GM20431 (cell line): Measurements from ENCODE around the gene C5AR1.
"Not testable (repeated sequence)": the region's sequence is repeated elsewhere in the genome, so short reads cannot be mapped to it uniquely, and the experiment has no call there.

Experiments
- in situ Hi-C: fragments of 300-500 bp; cut with MseI, MboI; formaldehyde crosslinking; loops from one replicate; pipeline ENCODE4 v1.15.0; 2020; ENCODE audit warnings: low sequenced_read_pairs; ENCODE audit not compliant: unreplicated experiment

Gene C5AR1

GRCh38 chr19:47309608-47310007 is at the start of gene C5AR1:
C5AR1 (plus strand) TSS chr19:47309861; CDS start chr19:47309896, 35 bp downstream.
- in situ Hi-C loops = no loop called here

GRCh38 chr19:47260476-47260875 is 49.2 kb upstream of the C5AR1 start:
- in situ Hi-C loops = no loop called here

DNA sequence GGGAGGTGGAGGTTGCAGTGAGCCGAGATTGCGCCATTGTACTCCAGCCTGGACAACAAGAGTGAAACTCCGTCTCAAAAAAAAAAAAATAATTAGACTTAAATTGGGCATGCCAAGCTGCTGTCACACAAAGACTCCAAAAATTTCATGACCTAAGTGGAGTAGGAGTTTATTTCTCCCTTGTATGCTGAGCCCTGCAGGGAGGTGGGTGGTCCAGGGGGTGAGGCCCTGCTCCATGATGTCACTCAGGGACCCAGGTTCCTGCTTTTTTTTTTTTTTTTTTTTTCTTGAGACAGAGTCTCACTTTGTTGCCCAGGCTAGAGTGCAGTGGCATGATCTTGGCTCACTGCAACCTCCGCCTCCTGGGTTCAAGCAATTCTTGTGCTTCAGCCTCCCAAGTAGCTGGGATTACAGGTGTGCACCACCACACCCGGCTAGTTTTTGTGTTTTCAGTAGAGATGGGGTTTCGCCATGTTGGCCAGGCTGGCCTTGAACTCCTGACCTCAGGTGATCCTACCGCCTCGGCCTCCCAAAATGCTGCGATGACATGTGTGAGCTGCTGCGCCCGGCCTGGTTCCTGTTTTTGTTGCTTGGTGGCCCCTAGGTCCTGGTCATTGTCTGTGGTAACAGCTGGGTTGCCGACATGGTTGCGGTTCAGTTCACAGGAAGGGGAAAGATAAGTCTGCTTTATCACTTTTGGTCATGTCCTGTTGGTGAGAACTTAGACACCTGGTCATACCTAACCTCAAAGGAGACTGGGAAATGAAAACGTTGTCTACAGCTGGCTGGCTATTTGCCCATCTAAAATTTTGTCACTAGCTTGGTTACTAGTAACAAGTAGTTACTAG is 47.5 kb upstream of the C5AR1 start:
- in situ Hi-C loops = not testable (repeated sequence)

GRCh38 chr19:47264629-47265028 is 45.0 kb upstream of the C5AR1 start:
- in situ Hi-C loops = no loop called here

DNA sequence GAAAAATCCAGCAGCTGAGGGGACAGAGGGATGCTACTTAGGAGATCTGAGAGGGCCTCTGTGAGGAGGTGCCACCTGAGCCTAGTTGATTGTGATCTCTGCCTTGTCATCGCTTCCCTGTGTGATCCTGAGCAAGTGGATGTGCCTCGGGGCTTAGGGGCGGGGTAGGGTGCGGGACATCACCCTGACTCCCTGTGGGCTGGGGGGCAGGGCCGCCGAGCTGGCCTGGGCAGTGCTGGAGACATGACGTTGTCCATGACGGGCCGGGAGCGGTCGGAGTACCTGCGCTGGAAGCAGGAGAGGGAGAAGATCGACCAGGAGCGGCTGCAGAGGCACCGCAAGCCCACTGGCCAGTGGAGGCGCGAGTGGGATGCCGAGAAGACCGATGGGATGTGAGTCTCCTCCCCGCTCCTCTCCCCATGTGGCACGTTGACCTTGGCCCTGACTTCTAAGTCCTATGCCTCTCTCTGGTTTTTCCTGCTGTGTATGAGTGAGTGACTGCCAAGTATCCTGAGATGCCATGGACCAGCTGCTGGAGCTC is 43.2 kb upstream of the C5AR1 start:
- in situ Hi-C loops = no loop called here

DNA sequence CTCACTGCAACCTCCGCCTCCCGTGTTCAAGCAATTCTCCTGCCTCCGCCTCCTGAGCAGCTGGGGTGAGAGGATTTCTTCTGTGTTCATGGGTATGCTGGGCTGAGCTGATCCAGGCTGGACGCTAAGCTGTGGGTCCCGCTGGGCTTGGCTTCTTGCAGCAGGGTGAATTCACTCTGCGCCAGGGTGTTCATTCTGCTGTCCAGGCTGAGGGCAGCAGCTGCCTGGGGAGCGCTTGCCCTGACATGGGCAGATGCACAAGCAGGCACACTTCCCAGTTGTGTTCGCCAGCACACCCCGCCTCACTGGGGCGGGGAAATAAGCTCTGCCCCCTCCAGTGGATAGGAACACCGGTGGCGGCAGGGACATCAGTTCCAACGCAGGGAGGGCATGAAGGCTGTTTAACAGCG is 42.3 kb upstream of the C5AR1 start:
- in situ Hi-C loops = no loop called here

- in situ Hi-C loops = no loop called here
Measured at GRCh38 chr19:47268028-47268427, 41.6 kb upstream of the C5AR1 start.

- in situ Hi-C loops = no loop called here
Measured at GRCh38 chr19:47269596-47269995, 40.1 kb upstream of the C5AR1 start.

DNA sequence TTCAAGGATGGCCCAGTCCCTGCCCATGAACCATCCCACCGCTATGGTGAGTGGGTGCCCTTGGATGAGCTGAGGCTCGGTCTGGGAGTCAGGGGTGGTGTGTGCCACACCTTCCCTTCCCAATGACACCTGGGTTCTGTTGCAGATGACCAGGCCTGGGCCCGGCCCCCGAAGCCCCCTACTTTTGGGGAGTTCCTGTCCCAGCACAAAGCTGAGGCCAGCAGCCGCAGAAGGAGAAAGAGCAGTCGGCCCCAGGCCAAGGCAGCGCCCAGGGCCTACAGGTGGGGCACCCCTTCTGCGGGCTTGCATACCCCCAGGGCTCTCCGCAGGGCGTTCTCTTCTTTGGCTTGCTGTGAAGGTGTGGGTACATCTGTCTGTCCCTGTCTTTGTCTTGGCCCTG is 39.3 kb upstream of the C5AR1 start:
- in situ Hi-C loops = no loop called here

- in situ Hi-C loops = no loop called here
Measured at GRCh38 chr19:47271949-47272348, 37.7 kb upstream of the C5AR1 start.

DNA sequence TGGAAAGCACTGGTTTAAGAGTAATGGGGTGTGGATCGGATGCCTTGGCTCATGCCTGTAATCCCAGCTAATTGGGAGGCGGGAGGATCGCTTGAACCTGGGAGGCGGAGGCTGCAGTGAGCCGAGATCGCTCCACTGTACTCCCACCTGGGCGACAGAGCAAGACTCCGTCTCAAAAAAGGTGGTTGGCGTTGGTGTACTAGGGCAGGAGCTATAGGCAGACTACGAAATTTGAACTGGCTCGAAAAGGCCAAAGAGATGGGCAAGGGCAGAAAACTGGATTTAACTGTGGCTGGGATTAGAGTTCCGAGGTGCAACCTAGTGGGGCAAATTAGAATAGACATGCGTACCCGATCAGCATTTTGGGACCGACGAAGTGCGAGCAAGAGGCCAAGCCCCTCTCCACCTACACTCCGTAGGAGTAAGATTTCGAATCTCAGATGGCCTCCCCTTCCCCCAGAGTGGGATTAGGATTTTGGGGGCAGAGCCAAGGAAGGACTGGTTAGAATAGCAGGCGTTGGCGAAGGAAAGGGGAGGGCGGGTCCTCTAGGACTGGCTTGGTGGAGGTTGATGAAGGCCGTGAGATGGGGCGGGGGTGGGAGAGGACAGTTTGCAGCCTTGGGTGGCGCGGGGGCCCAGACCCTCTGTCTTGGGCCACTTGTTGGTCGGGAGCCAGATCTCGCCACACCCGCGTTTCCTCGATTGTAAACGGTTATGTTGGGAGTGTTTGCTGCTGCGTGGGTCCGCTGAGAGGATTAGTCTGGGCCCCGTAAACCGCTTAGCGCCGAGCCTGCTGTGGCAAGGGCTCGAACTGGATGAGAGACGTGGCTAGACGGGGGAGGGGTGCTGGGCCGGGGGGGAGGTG is 37.0 kb upstream of the C5AR1 start:
- in situ Hi-C loops = no loop called here

- in situ Hi-C loops = no loop called here
Measured at GRCh38 chr19:47273313-47274070, 36.2 kb upstream of the C5AR1 start.

DNA sequence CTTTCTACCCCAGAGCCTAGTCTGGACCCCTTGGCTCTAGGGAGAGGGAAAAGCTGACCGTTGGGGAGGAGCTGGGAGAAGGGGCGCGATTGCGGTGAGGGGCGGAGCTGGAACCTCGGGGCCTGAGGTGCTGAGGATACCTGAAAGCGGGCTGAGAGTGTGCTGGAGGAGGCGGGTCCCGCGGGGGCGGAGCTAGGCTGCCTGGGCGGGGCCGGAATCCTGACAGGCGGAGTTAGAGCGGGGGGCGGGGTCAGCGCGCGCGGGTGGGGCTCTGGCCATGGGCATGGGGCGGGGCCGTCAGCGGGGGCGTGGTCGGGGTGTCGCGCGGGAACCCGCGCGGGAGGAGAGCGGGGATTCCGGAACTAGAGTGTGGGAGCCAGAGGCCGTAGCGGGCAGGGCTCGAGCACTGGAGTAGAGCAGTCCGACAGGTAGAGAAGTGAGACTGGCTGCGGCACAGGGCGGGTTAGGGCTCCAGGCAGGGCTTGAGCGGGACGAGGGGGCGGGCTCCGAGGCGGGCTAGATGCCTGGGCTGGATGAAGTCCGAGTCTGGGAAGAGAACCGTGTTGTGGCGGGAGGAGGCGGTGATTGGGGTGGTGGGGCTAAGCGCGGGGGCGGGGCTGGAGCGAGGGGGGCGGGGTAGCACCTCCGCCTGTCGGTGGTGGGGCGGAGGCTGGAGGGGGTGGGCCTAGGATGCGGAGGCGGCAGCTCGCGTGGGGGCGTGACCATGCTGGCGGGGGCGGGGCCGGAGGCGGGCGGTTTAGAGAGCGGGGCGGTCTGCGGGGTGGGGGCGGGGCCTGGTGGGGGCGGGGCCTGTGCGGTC is 35.4 kb upstream of the C5AR1 start, which contains the start of gene INAFM1:
Gene INAFM1, plus strand, starts transcription at position 815 of the 820 bp plus-strand sequence. CDS start 35 bp downstream, outside the sequence.
- in situ Hi-C loops = no loop called here

GRCh38 chr19:47274891-47275761 is 34.5 kb upstream of the C5AR1 start:
- in situ Hi-C loops = loop anchor here (25.0 kb wide), 2 partner anchors 112 to 437 kb away; partner anchors contain the start of gene EHD2

DNA sequence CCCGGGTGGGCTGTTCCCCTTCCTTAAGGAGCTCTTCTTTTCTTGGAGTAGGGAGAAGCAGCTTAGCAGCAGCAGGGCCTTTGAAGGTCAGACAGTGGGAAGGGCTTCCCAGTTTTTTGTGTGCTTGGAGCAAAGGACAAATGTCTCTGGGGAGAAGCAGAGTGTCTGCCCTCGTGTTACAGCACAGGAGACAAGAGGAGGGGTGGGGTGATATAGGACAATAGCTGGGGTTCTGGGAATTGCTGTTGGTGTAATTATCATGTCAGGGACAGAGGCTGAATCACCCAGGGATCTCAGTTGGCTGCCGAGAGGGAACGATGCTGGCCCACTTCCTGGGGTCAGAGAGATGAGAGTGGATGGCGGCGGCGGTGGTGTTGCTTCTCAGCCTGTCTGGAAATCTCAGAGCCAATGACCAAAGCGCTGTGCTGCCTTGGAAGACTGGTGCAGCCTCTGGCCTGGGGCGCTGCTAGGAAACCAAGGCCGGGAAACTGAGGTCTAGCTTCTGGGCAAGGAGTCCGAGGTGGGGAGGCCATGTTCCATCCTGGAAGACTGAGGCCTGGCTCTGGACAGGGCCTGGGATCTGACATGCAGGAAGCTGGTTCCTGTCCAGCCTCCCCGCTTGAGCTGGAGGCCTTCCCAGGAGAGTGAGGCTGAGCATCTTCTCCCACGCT is 33.7 kb upstream of the C5AR1 start:
- in situ Hi-C loops = loop anchor here (25.0 kb wide), 2 partner anchors 111 to 436 kb away; partner anchors contain the start of gene EHD2

DNA sequence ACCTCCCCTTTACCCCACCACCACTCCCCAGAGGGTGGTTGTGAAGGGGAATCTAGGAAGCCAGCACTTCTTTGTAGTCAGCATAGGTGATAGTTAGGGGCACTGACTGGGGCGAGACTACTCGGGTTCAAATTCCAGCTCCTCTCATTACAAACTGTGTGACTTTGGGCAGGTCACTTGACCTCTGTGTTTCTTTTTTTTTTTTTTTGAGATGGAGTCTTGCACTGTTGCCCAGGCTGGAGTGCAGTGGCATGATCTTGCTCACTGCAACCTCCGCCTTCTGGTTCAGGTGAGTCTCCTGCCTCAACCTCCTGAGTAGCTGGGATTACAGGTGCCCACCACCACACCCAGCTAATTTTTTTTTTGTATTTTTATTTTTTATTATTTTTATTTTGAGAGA is 33.1 kb upstream of the C5AR1 start:
- in situ Hi-C loops = loop anchor here (25.0 kb wide), 2 partner anchors 111 to 436 kb away; partner anchors contain the start of gene EHD2

GRCh38 chr19:47280183-47280797 is 29.4 kb upstream of the C5AR1 start:
- in situ Hi-C loops = loop anchor here (25.0 kb wide), 2 partner anchors 107 to 432 kb away; partner anchors contain the start of gene EHD2
